IPS-18c (cell line): ENCODE data around the gene PAK5.
A peak's percentile ranks its signal among the peaks of the same experiment; 100 is the strongest.

Experiments
- H3K4me3 ChIP-seq: 2 replicates; pipeline ENCODE4 v1.7.0; 2013; ENCODE audit warnings: low read depth, mild to moderate bottlenecking, low read length, moderate library complexity; ENCODE audit not compliant: insufficient read depth
- H3K9me3 ChIP-seq: one replicate; pipeline ENCODE4 v1.6.1; 2013; ENCODE audit warnings: mild to moderate bottlenecking, low read length, moderate library complexity; ENCODE audit not compliant: control insufficient read depth, insufficient read depth

PAK5 gene

DNA sequence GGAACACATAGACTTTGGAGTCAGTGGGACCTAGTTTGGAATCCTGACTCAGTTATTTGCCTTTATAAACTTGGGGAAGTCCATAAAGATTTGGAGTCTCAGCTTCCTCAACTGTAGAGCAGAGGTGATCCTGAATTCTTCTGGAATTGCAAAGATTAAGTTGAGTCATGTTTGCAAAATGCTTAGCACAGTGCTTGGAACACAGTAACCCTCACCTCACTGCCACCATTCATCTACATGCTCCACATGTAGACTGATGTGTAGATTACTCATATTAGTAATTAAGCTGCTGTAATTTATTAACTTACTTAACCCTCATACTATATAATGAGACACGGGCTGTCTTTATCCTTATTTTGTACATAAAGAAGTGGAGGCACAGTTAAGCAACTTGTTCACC lies 263.0 kb downstream of the PAK5 start:
- no peak overlapping the region for H3K4me3 ChIP-seq
- no peaks in the 10 kb centered on the region for H3K9me3 ChIP-seq

DNA sequence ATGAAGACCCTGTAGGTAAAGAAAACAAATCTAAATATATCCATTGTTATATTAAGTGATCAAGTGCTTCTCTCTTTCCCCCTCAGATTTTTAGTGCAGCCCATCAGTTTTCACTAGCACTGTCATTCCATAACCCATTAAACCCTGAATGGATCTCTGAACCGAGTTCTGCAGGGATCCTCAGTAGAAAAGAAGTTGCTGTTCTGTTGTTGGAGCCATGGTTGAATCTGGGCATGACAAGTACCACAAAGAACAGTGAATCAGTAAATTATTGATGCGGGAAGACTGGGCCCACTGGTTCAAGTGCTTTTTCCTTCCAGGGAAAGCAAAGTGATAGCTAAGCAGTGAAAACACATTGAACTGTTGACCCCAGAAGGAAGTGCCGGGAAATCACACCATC lies 264.1 kb downstream of the PAK5 start:
- Histone ChIP-seq H3K4me3 (no peak overlapping the region), H3K9me3 (no peaks in the 10 kb centered on the region)

DNA sequence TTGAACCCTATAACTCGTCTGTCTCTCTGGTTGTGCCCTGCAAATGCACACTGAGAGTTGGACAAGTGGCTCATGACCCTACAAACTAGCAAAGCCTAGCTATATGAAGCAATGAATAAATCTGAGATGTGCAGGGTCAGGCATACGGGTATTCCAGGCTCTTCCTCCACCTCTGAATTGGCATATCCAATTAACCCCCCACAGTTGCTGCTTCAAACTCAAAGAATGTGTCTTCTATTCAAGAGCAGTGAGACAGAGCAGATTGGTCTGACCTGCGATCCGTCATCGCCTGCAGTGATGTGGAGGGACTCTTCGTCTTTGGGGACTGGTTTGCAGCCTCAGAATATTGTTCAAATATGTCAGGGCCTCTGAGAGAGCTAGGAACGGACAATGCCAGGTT lies 264.7 kb downstream of the PAK5 start:
- Histone ChIP-seq H3K9me3 (no peaks in the 10 kb centered on the region), H3K4me3 (no peak overlapping the region)

DNA sequence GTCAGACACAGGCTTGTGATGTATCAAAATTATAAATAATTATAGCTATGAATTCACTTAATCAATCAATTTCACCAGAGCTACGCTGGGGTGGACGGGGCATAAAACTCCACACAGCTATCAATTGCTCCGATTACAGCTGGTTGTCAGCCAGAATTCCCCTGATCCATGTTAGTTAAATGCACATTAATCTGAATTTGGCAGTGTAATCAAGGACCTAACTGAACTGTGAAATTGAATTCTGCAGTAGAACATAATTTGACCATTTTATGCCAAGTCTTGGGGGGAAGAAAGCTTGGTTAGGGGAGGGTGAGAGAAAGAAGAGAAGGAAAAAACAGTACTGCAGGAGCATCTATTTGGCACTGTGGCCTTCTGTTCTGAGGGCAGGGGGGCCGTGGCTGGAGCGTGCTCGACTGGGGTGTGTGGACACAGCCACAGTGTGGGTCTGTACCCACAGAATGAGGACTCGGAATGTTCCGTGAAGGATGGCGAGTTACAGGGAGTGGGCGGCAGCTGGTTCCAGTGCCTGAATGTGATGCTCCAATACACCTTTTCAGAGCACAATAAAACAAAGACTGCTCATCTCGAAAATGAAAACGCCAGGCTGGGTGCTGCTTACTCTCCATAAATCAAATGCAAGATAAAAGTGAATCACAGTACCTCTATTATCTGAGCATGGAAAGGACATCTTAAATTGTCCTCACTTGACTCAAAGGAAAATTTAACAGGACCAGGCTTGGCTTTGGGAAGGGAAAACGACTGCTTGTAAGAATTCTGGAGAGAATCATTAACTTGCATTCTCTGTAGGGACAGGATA lies 265.3 kb downstream of the PAK5 start:
- H3K9me3 ChIP-seq: no peaks in the 10 kb centered on the region
- peak overlapping the region; percentile 26; the same call in 1 of the 2 replicates for H3K4me3 ChIP-seq

DNA sequence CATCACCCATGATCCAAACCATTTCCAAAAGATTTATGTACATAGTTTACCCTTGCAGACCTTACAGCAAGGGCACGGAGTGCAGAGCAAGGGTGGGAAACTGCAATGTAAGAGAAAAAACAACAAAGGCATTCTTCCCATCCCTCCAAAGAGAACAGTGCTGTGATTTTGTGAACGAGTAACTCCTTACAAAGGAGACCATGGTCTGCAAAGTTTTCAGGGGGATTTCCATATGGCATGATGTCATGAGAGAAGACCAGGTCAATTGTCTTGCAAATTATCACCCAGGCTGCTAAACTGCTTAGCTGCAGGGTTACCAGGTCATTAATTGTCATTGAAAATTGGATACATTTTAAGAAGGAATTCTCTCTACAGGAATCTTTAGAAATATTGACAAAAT lies 266.2 kb downstream of the PAK5 start:
- H3K9me3 ChIP-seq: no peaks in the 10 kb centered on the region
- no peak overlapping the region for H3K4me3 ChIP-seq

DNA sequence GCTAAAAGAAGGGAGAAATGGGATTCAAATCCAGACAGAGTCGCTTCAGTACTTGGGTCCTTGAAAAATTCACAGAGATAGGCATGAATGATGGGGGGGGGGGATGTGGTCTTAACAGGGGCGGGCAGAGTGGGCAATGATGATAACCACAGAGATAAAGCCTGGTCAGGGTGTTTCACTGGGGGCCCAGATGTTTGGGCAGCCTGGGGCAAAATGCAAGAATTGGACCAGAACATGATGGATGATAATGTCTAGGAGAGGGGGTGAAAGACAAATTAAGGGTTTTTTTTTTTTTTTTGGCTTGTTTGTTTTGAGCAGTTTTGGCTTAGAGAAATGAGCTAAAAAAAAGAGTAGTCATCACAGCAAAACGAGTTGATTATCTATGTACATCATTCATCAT lies 267.1 kb downstream of the PAK5 start:
- H3K9me3 ChIP-seq: no peaks in the 10 kb centered on the region
- H3K4me3 ChIP-seq: no peak overlapping the region

DNA sequence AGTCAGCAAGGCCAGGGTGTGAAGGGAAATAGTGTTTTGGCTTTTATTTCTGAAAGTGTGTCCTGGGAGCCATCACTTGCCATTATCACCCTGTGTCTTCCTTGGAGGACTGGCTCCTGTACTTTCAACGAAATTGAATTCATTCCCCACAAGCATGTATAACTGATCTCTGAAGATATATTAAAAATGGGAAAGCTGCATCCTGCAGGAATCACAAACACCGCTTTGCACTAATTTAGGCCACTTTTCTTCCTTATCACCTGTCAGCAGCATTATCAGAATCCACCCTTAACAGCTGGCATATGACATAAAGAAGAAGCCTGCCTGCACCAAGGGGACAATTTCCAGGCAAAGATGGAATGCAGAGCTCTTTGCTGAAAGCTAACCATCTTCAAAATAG lies 268.3 kb downstream of the PAK5 start:
- H3K4me3 ChIP-seq: no peak overlapping the region
- H3K9me3 ChIP-seq: no peaks in the 10 kb centered on the region

DNA sequence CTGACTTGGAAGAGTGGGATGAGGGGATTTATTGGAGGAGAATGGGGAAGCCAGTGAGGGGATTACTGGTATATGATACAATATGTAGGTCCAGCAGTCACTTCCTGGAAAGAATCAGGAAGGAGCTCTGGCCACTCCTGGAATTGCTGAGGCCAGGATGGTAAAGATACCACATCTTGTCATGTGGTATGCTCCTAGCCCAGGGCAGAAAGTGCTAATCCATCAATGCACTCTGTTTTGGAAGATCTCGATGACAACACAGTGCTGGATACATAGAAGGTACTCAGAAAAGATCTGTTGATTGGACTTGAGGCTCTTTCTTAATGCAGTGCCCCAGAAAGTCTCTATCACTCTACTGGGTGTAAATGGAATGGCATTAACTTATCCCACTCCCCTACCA lies 271.9 kb downstream of the PAK5 start:
- no peaks in the 10 kb centered on the region for H3K9me3 ChIP-seq
- H3K4me3 ChIP-seq: no peak overlapping the region

DNA sequence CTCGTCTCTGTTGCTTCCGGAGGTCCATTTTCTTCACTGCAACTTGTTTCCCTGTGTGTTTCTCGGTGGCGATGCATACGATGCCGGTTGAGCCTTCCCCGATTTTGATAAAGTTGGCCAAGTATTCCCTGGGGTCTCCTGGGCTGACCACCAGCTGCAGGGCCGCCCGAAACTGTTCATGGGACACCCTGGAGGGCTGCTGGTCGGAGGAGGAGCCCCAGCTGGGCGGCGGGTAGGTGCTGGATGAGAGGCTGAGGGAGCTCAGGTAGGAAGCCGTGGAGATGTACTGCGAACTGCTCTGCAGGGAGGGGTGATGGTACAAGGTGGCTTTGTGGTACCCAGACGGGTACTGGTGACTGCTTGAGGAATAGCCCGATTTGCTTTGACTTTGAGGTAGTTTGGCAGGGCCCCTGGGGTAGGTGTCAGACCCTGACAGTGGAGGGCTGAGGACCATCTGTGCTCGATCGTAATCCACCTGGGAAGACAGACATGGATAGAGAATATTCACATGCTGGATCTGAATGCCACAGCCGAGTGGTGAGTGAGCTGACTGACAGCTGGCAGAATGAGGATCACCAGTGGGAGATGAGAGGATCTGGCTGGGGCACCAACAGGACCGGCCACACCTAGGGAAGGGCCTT lies 272.8 kb downstream of the PAK5 start:
- H3K4me3 ChIP-seq: no peak overlapping the region
- H3K9me3 ChIP-seq: no peaks in the 10 kb centered on the region

DNA sequence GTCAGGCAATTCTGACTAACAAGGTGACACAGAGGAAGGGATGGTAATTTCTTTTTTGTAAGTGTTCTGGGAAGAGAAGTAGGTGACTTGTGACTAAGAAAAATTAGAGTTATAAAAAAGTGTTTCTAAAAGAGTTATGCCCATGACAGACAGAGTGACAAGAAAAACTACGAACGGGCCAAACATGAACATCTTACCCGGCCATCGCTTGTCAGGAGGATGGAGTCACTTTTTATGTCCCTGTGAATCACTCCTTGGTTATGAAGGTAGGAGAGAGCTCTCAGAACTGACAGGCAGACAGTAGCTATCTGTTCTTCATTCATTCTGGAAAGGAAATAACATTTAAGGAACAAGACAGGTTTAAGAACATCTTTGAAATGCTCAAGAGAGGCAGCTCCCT lies 281.5 kb downstream of the PAK5 start:
- Histone ChIP-seq H3K9me3 (no peaks in the 10 kb centered on the region), H3K4me3 (no peak overlapping the region)

DNA sequence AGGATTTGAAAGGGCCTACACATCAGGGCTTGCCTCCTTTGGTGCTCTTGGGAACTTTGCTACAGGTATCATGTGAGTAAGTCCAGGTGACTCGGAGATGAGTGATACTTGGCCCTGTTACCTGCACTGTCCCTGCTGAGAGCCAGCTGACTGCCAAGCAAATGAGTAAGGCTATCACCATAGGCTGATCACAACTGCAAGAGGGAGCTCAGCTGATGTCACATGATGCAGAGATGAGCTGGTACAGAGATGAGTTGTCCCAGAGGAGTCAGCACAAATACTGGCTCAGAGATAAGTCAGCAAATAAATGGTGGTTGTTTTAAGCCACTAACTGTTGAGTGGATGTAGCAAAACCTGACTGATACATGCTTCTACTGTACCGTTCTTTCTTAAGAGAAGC lies 283.1 kb downstream of the PAK5 start:
- Histone ChIP-seq H3K4me3 (no peak overlapping the region), H3K9me3 (no peaks in the 10 kb centered on the region)

DNA sequence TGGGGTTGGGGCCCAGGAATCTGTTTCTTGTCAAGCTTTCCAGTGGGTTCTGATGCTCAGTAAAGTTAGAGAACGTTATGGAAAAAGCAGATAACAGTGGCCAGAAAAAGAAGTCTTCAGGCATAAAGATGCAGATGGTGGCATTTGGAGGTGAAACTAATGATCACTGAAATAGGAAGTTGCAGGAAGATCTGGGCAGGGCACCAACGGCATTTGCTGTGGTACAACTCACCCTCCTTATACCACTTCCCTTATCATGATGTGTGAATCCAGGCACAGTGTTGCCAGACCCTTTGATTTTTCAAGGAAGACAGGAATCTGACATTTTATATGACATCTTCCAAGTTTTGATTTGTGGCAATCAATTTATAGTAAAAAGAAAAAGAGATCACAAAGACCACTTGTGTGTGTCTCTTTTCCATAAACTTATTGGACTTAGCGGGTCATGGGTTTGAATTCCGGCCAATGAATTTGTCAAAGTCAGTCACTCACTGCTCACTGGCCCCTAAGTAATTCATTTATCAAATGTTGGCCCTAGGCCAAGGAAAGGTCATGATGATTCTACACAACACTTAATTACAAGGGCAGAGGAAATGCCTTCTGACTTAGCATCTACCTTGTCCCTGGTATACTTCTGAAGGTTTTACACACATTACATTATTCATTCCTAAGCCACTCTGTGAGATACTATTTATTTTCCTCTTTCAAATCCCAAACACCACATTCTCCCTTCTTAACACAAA lies 286.9 kb downstream of the PAK5 start:
- Histone ChIP-seq H3K4me3 (no peak overlapping the region), H3K9me3 (no peaks in the 10 kb centered on the region)

DNA sequence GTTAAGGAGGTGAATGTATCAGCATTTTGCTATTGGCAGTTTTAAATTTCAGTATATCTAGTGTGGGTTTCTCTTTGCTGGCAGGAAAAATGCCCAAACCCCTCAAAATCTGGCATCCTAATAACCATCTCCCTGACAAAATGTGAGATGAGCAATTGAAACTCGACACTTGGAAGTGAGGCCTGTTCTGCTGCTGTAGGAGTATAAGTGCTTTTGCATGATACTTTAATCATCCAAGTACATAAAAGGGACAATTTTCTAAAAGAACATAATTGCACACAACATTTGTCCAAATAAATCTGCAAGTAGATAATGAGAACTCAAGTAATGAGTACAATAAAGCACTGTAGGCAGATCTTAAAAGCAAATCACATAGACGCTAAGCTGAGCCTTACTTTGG lies 288.0 kb downstream of the PAK5 start:
- Histone ChIP-seq H3K9me3 (no peaks in the 10 kb centered on the region), H3K4me3 (no peak overlapping the region)

DNA sequence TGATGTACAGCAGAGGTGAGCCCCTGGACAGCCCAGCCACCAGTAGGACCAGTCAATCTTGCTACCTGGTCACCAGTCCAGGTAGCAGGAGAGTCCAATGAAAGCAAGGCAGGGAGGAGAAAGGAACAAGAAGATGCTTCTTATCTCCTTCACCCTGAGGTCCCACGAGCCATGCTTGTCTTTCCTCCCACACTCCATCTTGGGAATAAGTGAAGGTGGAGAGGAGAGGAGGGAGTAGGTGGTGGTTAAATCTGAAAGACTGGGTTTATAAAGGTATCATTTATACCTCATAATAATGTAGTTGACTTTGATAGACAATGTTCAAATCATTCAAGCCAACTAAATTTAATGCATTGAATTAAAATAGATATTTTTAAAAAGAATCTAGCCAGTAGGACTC lies 288.6 kb downstream of the PAK5 start:
- Histone ChIP-seq H3K9me3 (no peaks in the 10 kb centered on the region), H3K4me3 (no peak overlapping the region)

DNA sequence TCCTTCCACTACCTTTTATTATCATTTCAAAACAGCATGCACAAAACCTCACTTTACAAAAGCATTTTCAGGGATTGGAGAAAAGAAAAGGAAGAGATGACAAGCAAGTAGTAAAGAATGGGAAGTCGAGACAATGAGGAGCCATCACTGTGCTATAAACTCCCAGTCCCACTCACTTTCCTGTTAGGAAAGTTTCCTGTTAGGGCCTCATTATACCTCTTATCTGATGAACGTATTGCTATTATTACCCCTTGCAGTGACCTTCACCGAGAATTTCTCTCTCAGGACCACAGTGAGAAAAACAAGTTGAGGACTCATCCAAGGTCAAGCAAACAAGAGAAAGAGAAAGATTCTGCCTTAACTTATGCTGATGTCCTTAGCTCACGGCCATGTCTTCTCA lies 295.7 kb downstream of the PAK5 start:
- Histone ChIP-seq H3K9me3 (no peaks in the 10 kb centered on the region), H3K4me3 (no peak overlapping the region)

DNA sequence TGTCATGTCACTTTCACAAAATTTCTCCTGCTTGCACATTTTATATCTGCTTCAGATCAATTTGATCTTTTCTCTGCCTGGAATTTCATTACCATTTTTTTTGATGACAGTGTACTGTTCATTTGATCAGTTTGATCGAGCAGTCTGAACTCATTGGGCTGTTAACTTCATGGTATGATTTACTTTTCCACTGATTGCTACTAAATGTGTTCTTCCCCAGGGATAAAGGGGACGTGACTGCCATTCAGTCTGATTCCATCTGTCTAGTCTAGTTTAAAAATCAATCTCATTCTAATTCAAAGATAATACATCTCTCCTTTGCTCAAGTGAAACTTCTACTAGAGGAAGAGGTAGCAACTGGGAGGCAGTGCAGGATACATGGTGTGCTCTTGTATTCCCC lies 303.4 kb downstream of the PAK5 start:
- Histone ChIP-seq H3K4me3 (no peak overlapping the region), H3K9me3 (no peaks in the 10 kb centered on the region)

DNA sequence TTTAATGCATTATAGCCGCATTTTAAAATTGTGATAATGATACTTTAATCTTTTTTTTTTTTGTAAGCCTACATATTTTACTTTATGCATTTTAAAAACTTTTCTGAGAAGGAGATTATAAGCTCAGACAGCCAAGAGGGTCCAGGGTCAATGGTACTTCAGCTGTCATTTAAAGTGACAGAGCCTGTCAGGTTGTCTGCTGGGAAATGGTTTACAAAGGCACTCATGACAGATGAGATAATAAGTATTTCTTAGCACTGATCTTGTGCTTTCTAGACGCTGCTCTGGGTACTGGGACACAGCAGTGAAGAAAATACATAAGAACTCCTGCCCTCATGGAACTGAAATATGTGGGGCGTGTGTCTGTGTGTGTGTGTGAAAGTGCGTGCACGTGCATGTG lies 304.9 kb downstream of the PAK5 start:
- Histone ChIP-seq H3K4me3 (no peak overlapping the region), H3K9me3 (no peaks in the 10 kb centered on the region)
